ENCODE data around the gene SOWAHA.
A peak's percentile ranks its signal among the peaks of the same experiment; 100 is the strongest.

SOWAHA gene

GRCh38 chr5:132859889-132860437 lies 46.9 kb downstream of the SOWAHA start:
- Mint-ChIP-seq H3K27me3 (peaks cover 10% of the 10 kb centered on the region), H3K4me3 (no peak overlapping the region), H3K4me1 (no peaks in the 10 kb centered on the region), H3K9me3 (no peaks in the 10 kb centered on the region), H3K36me3 (ENCODE audit: low read depth) (no peaks in the 10 kb centered on the region), H3K27ac (no peak overlapping the region)
- ATAC-seq (no peak), DNase-seq (no peak)

GRCh38 chr5:132860742-132861141 lies 47.6 kb downstream of the SOWAHA start:
- Mint-ChIP-seq H3K36me3 (ENCODE audit: low read depth) (no peaks in the 10 kb centered on the region), H3K4me1 (peaks cover 5% of the 10 kb centered on the region), H3K4me3 (no peak overlapping the region), H3K27me3 (peaks cover 8% of the 10 kb centered on the region), H3K27ac (no peak overlapping the region), H3K9me3 (no peaks in the 10 kb centered on the region)
- ATAC-seq (no peak), DNase-seq (no peak)

GRCh38 chr5:132865668-132866341 lies 52.7 kb downstream of the SOWAHA start:
- no peaks in the 10 kb centered on the region for H3K27me3 Mint-ChIP-seq

More at GRCh38 chr5:132865668-132866341, 52.7 kb downstream of the SOWAHA start:
- Mint-ChIP-seq H3K9me3 (no peaks in the 10 kb centered on the region), H3K36me3 (ENCODE audit: low read depth) (peaks cover 35% of the 10 kb centered on the region), H3K27ac (peak overlapping the region; percentile 98), H3K4me3 (peak overlapping the region; percentile 94), H3K4me1 (peaks cover 29% of the 10 kb centered on the region)
- ATAC-seq (peak; percentile 33), DNase-seq (no peak)
